HG03064 (cell line): ENCODE data around the gene CARD18.
"Not testable (repeated sequence)": the region's sequence is repeated elsewhere in the genome, so short reads cannot be mapped to it uniquely, and the experiment has no call there.

Source experiments
- ATAC-seq: cut with Tn5 transposase; IDR thresholded peaks from one replicate; pipeline ENCODE4 v1.9.1; 2021; ENCODE audit warnings: low read depth; ENCODE audit not compliant: unreplicated experiment

Gene CARD18

DNA sequence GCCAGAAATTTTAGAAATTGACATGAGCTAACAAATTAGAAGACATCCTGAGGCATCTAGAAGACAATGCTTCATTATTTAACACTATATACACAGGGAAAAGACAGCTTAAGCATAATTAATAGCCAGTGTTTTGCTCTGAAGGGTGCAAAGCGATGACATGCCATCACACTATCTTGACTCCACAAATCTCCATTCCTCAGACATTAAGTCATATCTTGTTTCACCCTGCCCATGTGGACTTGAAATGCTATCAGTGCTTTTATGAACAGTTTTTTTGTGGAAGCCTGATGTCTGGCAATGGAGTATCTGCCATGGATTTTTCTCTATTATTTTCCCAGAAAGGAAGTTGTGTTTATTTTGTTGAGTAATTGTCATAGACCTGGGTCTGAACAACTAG is 2.3 kb downstream of the CARD18 start:
- no peak for ATAC-seq

DNA sequence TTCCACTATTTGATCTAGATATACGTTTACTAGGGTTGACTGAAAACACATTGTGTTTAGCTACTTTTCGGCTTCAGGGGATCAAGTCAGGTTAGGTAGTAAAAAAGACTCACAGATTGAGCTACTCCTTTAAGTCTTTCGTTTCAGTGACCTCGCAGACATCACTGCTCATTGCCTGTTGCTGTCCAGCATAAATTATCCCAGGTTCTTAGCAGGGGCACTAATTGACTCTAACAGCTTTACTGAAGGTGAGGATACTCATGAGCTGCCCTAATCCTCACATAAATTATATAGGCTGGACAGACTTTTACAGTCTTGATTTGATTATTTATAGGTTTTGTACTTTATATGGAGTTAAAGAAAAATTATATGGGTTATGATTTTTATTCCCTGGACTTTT is 3.7 kb downstream of the CARD18 start:
- no peak for ATAC-seq

GRCh38 chr11:105132716-105133511 is 6.7 kb downstream of the CARD18 start:
- no peak for ATAC-seq

DNA sequence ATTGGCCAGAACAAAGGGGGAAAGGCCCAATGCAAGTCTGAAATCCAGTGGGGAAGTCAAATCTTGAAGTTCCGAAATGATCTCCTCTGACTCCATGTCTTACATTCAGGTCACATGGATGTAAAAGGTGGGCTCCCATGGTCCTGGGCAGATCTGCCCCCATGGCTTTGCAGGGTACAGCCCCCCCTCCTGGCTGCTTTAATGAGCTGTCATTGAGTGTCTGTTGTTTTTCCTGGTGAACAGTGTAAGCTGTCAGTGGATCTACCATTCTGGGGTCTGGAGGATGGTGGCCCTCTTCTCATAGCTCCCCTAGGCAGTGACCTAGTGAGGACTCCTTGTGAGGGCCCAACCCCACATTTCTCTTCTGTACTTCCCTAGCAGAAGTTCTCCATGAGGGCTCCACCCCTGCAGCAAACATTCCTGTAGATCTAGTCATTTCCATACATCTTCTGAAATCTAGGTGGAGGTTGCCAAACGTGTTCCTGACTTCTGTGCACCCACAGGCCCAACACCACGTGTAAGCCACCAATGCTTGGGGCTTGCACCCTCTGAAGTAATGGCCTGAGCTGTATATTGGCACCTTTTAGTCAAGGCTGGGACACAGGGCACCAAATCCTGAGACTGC is 9.3 kb downstream of the CARD18 start:
- ATAC-seq = no peak

DNA sequence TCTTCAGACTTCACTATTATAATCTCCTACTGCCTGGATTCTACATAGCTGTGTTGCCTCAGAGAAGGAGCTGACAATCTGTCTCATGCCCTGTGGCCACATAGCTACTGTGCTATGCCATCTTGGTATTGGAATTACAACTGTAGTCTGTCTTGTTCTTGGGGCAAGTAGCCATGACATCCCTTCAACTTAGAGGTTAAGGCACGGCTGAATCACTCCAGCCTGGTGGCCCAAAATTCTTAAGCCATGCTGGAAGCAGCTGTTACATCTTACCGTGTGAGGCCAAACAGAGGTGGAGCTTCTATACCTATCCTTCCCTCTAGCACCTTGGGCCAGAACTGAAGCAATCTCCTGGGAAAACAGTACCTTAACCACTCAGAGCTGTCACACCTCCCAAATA is 14.8 kb downstream of the CARD18 start:
- ATAC-seq = no peak

DNA sequence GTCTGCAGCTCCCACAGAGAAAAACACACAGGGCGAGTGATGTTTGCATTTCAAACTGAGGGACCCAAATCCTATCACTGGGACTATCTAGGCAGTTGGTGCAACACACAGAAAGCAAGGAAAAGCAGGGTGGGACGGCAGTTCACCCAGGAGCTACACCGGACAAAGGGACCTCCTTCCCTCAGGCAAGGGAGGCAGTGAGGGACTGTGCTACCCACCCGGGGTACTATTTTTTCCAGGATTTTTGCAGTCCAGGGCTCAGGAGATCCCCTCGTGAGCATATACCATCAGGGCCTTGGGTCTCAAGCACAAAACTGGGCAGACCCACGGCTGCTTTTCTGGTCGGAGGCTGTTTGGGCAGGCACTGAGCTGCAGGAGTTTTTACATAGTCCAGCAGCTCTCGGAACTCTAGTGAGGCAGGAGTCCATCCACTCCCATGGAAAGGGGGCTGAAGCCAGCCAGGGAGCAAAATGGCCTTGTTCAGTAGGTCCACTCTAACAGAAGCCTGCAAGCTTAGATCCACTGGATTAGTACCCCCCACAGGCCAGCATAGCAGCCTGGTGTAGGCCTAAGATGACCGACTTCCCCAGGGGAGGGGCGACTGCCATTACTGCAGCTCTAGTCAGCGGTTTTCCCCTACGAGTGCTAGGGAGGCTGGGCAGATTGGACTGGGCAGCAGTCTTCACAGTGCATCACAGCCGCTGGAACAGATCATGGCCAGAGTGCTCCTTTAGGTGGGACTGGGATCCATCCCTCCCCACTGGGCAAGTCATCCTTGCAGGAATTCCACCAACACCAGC is 28.2 kb downstream of the CARD18 start:
- no peak for ATAC-seq

DNA sequence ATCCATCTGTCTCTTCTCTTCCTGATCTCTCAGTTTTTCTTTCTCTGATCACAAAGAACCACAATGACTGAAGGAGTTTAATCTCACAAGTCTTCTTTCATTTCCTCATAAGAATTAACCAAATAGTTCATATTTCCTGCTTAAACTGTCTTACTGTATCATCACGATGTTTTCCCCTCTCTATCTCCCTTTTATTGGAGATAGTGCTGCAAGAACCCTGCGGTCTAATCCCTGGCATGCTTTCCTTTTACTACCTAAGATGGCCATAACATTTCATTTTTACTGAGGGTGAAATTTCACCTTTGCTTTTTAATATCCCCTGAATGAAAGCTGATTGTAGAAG is 28.9 kb downstream of the CARD18 start:
- ATAC-seq = no peak

DNA sequence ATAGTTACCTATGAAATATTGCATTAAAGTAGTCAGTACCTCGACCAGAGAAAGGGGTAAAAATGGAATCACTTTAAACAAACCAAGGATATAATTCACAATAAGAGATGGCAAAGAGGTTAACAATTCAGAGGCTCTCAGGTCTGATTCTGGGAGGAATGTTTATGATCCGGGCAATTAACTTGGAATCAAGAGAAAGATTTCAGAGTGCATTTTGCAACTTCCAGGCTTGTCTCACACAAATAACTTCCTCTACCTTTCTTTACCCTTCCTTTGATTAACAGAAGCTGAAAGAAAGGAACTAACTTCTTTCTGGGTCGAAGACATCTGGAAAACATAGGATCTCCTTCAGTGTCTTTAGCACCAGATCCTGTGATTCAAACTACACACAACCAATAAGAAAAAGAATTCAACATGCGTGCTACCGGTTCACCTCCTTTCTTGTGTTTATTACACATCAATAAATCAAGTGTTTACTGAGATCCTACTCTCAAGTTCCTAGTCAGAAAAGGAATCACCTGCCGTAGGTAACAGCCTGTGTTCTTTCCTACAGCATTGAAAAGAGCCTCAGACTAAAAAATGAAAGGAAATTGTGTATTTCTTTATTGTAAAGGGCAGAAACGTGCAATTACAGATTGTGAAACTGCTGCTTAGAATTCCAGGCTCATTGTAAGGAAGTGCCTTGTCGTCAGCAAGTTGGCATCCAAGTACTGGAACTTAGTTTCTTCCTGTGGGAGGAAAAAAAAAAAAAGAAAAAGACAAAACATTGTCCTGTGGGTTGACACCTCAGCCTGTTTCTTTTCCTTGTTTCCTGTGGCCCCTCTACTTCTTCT is 29.5 kb downstream of the CARD18 start:
- ATAC-seq = no peak

- no peak for ATAC-seq
Observed at GRCh38 chr11:105109321-105109720, 30.2 kb downstream of the CARD18 start.

GRCh38 chr11:105108247-105108646 is 31.3 kb downstream of the CARD18 start:
- no peak for ATAC-seq

GRCh38 chr11:105107226-105107825 is 32.2 kb downstream of the CARD18 start:
- ATAC-seq = not testable (repeated sequence)

GRCh38 chr11:105106140-105106539 is 33.4 kb downstream of the CARD18 start:
- ATAC-seq = no peak

GRCh38 chr11:105104292-105104691 is 35.3 kb downstream of the CARD18 start:
- ATAC-seq = no peak

DNA sequence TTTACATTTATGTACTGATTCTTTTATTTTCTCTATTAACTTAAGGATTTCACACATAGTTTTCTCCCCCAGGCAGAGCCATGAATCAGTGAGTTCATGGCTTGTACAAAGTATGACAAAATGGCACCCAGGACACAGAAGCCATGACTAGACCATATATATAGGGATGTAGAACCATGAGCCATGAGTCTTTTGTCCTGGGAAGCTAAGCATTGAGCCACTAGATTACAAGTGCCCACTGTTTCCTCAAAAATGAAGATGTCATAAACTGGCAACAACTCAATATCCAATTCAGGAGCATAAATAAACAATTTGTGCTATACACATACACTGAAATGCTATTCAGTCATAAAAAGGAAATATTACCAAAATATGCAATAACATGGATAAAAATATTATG is 36.2 kb downstream of the CARD18 start:
- ATAC-seq = no peak

GRCh38 chr11:105102079-105102581 is 37.4 kb downstream of the CARD18 start:
- not testable (repeated sequence) for ATAC-seq

DNA sequence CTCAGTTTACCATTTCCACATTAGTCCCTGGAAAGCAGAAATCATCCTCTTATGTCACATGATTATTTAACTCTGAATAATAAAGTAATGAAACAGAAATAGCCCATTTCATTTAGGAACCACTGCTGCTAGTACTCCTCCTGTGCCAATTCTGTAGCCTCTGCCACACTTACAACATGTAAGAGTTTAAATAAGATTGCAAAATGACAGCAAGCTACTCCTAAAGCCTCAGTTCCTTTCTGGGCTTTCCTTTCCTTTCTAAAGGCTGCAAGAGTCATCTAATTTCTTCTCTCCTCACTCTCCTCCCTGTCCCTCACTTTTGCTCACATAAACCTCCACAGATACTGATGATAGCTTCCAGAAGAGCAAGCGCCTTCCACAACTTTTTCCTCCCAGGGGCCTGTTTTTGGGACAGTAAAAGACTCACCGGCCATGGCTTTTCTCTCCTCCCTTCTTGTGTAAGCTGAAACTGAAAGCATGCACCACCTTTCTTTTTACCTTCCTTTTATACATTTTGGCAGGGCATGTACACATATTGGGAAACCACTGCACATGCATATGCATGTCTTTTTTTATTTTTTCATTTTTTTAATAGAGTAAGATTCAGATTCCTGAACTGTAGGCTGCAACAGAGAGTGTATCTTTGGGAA is 38.5 kb downstream of the CARD18 start:
- ATAC-seq = no peak

GRCh38 chr11:105100206-105100605 is 39.4 kb downstream of the CARD18 start:
- ATAC-seq = no peak

DNA sequence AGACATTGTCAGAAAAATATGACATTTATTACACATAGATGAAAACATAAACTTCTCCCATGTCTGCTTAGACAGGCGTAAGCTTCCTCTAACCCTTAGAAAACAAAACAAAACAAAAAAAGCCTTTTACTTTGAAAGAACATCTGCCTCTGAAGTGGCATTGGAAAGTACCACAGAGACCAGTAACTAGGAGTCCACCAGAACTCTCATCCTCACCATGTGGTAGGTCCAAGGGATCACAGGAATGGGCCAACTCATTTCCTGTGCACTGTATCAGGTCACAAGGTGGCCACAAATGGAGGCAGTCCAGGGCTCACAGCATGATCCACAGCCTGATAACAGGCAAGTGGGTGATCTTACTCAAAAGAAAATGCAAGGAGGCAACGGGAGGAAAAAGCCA is 40.0 kb downstream of the CARD18 start:
- ATAC-seq = not testable (repeated sequence)
